NCI-H1105 treated with DMSO at 0.1 percent for 48 hours (cell line): ENCODE measurements around the gene VSTM2L.

Experiments
- DNase-seq: peaks from one replicate; lab custom pipeline; 2025; lab: John Stamatoyannopoulos, UW

VSTM2L gene

DNA sequence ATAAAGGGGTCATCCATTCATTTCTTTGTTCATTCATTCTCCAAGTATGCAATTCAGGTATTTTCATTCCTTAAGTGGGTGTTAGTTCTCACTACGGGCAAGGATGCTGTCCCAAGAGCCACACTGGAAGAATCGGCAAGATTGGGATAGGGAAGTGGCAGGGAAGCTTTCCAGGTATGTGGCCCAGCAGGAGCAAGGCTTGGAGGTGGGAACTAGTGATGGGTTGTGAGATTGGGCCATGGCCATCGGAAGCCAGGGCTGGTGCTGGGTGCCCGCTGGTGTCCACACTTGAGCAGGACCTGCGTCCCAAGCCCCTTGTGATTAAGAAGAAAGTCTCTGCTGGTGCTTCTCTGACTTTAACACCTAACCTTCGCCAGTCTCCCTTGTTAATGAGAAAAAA, 15.1 kb downstream of the VSTM2L start:
- DNase-seq: no peak

DNA sequence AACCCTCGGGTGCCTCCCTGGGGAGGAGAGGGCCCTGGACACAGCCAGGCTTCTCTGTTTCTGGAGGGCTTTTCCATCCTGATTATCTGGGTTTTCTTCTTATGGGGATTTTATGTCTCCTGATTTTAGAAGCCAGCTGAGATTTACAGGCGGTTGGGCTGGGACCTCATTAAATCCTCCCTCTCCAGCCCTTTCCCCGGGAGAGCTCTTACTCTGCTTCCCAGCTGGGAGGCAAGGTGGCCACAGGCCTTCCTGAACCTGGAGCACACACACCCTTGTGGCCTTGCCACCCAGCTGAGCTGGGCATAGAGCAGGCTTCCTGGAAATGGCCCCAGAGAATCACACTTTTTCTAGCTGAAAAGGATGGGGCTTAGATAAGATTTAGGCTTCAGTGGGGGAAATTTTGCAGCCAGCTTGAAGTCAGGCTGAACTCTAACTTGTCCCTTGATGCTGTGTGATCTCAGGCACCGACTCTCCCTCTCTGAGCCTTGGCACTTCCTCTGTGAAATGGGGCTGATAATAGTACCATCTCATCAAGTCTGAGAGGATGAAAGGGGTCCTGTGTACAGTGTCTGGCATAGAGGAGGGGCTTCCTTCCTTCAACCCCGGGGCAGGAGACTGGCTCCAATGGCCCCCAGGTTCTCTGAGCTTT, 16.6 kb downstream of the VSTM2L start:
- no peak for DNase-seq

DNA sequence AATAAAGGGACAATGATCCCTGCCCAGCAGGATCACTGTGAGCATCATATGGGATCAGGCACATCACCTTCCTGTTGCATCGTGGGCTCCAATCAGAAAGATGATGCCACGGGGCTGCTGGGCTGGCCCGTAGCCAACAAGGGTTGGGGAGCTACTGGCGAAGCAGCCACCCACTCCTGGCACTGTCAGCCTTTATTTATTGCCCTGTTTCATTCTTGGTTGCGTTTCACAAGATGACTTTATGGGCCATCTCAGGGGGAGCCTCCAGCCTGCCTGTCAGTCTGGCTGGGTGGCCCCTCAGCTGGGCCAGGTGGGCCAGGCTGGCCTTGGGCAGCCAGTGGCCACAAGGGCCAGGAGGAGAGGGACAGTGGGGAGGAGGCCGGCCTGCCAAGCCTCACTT, 17.3 kb downstream of the VSTM2L start:
- DNase-seq: peak; percentile 41

DNA sequence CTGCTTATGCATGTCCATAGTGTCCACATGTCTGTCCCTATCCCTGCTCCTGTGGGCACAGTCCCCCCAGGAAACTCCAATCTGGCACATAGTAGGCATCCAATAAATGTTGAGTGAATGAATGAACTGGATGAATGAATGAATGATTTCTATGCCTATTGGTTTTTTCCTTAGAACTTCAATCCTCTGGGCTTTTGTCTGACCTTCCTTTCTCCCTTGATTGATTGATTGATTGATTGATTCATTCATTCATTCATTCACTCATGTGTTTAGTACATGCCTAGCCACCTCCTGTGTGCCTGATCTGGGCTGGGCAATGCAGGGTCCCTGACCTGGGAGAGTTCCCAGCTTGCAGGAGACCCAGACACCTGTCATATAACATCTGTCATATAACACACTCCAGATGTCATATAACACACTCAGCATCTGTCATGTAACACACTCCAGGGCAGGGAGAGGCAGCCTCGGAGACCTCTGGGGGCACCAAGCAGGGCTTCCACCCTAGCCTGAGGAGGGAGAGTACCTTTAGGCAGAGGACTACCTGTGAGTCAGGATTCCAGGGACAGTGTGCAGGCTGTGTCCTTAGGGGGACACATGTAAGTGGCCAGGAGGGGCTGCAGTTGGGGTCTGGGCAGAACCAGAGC, 17.9 kb downstream of the VSTM2L start:
- DNase-seq: no peak

DNA sequence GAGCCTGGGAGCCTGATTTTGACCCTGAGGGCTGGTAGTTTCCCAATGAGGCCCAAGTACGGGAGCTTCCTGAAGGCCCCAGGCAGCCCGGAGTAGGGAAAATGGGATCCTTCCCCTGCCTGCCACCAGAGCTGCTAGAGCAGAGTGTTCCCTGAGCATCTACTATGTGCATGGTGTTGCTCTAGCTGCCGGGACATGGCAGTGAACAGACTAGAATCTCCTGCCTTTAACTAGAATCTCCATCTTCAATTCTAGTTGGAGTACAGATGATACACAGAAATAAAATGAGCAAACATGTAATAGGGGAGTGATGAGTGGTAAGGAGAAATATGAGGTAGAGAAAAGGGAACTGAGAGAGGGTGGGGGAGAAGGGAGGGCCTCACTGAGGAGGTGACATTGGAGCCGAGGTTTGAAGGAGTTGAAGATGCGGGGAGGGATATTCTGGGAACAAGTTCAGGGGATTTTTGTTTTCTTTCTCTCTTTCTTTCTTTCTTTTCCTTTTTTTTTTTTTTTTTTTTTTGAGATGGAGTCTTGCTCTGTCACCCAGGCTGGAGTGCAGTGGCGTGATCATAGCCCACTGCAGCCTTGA, 18.5 kb downstream of the VSTM2L start:
- DNase-seq: no peak

DNA sequence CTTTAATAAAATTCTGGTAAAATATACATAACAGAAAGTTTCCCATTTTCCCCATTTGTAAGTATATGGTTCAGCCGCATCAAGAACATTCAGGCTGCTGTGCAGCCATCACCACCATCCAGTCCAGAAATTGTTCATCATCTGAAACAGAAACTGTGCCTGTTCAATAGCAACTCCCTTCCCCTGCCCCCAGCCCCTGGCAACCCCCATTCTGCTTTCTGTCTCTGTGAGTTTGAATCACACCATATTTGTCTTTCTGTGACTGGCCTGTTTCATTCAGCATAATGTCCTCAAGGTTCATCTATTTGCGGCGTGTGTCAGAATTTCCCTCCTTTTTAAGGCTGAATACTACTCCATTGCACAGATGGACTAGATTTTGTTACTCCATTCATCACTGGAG, 19.1 kb downstream of the VSTM2L start:
- DNase-seq: no peak

DNA sequence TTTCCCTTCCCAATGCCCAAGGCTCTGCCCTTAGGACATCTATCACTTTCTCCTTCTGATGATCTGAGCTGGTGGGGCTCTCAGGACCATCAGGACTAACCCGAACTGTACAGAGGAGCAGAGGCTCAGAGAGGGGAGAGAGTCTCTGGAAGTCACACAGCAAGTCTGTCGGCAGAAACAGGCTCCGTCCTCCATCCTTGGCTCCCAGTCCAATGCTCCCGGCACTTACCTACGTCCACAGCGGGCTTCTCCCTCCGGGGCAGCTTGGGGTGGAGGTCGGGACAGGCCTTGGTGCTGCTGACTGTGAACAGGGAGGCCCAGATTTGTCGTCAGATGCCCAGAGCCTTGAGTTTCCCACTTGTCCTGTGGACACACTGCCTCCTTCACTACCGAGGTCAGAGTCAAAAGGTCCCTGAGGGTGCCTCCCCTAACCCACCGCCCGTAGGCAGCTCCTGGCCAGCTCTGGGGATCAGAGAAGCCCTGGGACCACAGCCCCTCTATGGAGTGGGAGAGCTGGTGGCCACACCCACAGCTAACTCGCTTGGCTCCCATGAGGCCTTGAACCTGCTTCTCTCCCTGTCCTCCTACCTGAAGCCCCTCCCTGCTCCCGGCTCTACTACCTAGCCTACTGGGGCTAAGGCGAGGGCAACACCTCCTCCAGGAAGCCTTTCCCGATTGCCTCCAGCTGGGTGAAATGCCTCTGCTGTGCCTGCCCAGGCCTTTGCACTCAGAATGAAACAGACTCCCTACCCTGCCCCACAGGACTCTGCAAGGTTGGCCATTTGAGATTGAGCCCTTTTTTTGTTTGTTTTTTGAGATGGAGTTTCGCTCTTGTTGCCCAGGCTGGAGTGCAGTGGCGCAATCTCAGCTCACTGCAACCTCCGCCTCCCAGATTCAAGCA, 22.6 kb downstream of the VSTM2L start:
- no peak for DNase-seq

DNA sequence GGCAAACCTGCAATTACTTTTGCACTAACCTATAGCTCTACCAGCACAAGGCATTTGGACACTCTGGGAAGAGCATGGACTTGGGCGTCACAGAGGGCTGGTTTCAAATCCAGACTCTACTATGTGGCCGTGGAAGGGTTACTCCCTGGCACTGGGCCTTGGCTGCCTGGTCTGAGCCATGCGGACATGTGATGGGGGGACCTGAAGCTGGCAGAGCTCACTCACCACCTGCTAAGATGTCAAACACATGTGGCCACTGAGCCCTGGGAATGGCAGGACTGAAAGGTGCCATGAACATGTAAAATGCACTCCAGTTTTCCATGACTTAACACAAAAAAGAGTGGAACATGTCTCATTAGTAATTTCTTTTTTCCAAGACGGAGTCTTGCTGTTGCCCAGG, 23.7 kb downstream of the VSTM2L start:
- DNase-seq: no peak

DNA sequence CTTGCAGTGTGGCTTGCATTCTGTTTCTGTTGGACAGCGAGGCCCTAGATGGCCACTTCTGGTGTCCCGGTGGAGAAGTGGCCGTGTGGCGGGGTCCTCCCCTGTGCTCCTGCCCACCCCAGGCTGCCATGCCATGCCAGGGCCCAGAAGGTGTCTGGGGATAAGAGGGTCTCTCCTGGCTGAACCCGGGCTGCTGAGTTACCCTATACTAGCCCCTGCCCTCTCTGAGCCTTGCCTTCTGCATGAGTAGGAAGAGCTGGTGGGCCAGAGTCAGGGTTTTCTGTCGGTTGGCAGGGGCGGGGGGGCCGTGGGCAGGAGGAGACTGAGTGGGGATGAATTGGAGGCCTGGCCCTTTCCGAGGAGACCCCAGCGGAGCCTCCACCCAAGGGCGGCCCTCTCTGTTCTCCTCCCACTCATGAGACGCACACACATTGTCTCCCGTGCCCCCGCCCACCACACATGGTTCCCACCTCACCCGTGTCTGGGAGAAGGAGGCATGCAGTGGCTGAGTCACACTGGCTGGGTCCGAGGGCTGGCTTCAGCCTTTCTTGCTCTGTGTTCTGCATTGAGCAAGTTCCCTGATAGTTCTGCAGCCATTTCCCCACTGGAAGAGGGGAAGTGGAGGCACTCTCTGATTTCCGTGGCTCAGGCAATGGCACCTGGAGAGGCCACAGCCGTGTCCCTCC, 24.6 kb downstream of the VSTM2L start:
- DNase-seq: no peak

DNA sequence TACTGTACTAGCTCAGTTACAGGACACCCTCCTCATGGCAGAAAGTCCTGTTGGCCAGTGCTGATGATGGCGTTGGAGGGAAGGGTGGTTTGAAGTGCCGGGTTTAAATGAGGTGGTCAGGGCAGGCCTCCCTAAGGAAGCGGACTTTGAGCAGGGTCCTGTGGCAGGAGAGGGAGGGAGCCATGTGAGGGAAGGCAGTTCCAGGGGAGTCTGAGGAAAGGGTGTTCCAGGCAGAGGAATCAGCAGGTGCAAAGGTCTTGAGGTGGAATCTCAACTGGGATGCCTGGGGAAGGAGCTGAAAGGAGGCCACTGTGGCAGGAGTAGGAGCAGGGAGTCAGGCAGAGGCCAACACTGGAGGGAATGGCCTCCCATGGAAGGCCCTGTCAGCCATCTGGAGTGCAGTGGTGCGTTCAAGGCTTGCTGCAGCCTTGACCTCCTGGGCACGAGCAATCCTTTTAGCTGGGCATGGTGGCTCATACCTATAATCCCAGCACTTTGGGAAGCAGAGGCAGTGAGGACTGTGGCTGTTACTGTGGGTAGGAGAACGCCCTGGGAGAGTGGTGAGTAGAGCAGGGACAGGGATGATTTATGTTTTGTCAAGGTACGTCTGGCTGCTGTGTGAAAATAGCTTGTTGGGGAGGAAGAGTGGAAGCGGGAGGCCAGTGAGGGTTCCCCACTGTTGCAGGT, 26.2 kb downstream of the VSTM2L start:
- no peak for DNase-seq

DNA sequence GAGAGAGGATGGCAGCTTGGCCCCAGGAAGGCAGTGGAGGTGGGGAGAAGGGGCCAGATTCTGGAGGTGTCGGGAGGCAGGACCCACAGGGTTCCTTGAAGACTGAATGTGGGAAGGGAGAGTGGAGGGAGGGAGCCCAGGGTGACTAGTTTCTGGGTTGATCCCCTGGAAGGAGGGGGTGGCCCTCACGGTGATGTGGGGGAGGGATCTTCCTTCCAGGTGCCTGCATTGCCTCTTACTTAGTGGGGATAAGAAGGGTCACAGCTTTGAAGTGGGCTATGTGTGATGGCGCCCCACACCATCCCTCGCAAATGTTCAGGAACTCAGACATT, 26.7 kb downstream of the VSTM2L start:
- DNase-seq: no peak

DNA sequence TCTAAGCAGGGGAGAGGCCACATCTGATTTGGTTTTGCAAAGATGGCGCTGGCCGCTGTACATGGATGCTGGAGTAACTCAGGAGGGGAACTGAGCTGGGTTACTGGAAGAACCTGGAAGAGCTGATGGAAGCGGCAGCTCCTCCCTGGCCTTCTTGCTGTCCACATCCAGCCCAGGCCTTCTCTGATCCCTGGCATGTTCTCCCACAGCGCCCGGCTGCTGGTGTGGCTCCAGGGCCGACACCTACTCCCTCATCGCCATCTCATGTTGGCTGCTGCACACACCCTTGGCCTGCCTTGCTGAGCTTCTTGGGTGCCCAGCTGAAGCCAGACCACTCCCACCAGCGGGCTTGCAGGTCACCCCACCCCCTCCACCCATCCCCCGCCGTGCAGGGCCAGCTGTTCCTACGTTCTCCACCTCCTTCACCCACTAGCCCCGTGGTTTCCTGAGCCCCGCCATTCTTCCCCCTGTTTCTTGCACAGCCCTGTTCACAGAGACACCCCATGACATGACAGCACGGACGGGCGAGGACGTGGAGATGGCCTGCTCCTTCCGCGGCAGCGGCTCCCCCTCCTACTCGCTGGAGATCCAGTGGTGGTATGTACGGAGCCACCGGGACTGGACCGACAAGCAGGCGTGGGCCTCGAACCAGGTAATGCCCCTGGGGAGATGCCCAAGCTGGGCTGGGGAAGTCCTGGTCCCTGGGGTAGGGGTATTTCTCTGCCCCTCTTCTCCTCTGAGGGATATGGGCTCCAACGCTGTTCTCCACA, 28.4 kb downstream of the VSTM2L start:
- no peak for DNase-seq

DNA sequence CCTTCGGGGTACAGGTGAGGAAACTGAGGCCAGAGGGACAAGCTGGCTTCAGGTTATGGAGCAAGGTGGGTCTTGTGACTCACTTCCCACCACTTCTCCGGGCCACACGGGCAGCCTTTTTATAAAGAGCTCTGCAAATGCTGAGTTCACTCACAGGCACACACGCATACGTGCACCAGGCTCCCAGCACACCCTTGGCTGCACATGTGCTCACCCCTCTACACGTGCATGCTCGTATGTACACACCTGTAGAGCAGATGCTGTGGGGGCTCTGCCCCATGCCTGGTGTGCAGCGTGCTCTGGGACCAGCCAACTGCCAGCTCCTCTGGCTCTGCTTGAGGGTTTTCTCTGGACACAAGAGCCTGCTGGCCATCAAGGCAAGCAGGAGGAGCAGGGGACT, 29.1 kb downstream of the VSTM2L start:
- DNase-seq: no peak

DNA sequence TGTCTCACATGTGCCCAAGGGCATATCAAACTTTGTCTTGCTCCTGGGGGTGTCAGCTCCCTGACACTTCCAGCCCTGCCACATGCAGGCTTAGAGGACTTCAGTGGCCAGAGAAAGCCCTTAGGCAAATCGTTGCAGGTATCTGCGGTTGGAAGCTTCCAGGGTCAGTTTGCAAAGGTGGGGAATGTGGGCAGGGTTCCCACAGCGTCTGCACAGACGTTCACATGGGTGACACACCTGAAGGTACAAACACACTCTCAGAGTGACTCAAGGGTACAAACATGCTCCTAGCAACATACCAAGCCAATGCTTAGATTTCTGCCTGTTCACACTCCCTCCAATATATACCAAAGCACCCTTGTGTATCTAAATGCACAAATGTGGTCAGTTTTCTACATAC, 30.0 kb downstream of the VSTM2L start:
- no peak for DNase-seq

DNA sequence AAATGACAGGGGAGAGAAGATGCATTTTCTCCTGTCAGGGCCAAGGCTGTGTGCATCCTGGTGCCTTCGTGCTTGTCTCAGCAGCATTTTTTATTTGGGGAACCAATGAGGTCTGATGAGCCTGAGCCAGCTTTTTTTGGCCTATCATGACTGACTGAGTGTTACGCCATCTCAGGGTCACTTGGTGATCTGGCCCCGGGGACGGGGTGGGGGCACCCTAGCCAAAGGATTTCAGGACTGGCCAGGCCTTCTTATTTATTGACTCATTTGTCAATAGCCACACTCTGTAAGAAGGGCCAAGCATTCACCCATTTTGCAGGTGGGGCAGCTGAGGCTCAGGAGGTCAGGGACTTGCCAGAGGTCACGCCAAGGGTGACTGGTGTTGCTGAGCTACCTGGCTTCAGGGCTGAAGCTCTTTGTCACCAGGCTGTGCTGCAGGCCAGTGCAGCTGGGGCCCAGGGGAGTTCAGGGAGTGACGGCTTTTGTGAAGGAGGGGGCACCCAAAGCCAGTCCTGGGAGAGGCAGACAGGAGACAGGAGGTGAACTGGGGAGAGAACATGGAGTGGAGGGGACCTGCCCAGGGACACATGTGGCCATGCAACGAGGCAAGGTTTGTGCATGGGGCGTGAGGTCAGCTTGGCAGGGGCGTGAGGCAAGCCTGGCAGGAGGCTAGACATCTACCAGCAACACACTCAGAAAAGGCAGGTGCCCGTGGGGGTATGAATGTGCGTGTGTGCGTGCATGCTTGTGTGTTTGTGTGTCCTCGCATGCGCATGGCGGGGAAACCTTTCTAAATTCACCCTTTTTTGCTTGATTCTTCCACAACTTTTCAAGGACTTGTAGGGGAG, 31.1 kb downstream of the VSTM2L start:
- DNase-seq: no peak

DNA sequence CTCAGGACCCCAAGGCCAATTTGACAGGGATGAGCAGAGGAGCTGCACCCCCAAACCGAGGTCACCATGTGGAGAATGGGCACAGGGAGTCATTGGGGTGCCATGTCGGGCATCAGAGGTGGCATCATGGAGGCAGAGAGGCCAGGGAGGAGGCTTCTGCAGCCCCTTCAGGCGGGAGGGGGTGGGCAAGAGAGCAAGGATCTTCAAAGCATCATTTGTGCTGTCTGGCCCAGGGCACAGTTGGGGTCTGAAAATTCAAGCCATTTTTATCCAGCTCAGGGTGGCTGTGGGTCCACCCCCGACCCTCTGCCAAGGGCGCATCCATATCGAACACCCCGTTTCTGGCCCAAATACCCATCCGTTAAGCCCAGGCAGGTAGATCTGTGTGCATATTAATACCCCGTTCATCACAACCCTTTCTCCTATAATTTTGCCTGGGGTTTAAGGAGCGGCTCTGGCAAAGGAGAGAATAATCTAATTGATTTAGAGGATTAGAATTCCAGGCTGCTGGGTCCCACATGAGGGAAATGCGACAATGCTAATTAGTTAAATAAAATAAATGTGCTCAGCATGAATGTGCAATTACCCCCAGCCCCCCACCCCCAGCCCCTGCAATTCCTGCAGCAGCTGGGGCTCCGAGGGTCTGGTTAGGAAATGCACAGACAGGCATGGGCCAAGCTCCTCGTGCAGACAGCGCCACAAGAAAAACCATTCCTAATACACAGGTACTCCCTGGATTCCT, 31.9 kb downstream of the VSTM2L start:
- DNase-seq: no peak

DNA sequence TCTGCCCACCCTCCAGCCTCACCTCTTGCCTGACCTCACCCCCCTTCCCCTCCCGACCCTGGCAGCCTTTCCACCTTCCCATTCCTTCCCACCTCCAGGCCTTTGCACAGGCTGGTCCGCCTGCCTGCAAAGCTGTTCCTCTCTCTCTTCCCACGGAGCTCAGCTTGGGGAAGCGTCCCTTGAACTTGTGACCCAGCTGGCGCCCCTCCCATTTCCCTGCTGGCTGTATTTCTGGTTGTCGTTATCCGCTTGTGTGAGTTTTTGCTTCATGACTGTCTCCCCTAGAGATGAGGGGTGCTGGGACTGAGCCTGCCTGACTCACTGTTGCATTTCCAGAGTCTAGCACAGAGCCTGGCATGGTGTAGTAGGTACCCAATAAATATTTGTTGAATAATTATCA, 32.5 kb downstream of the VSTM2L start:
- DNase-seq: no peak

DNA sequence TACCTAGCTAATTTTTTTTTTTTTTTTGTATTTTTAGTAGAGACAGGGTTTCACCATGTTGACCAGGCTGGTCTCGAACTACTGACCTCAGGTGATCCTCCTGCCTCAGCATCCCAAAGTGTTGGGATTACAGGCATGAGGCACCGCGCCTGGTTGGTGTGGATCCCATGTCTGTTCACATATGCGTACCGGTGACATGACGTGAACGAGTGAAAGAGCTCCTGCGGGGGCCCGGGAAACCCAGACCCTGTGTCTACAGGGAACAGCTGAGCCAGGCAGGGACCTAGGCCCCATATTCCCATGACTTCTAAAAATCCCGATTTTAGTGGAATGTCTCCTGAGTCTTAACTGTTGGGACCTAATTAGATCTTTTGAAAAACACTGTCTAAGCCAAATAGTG, 33.1 kb downstream of the VSTM2L start:
- DNase-seq: no peak

DNA sequence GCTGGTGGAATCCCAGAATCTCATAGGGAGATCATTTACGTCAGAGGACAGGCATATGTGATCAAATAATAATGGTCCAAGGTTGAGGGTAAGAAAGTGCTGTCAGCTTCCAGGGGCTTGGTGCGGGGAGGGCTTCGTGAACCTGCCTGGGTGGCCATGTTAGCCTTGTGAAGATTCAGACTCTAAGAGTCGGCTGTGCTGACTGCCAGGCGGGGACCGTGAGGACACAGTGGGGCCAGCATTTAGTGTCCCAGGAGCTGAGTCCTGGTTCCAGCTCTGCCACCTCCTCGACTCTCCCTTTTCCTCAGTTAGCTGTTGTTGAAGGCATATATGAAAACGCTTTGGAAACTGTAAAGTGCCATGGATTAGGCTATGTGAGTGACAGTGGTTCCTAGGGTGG, 33.5 kb downstream of the VSTM2L start:
- DNase-seq: no peak
